Mucosa of descending colon (tissue), 3 donors: ENCODE results near the gene AKAP13. TPM values are rescaled to one million over a fixed set of nuclear protein-coding genes. Genes with fewer than 3 reads are reported as not detected.

Experiments
- ATAC-seq: fragments of 200-7000 bp; cut with Tn5 transposase; one replicate; pipeline ENCODE4 v1.9.1; 2020; ENCODE audit warnings: mild to moderate bottlenecking, moderate library complexity
- DNase-seq, 3 donors: peaks; one replicate each; pipeline ENCODE4 v3.0.0-alpha.2; 2020
- H3K36me3 ChIP-seq: fragments of 200-600 bp; one replicate; pipeline ENCODE4 v1.8.0; 2021; ENCODE audit warnings: low read depth, mild to moderate bottlenecking
- H3K4me1 ChIP-seq: fragments of 200-600 bp; one replicate; pipeline ENCODE4 v1.8.0; 2021; ENCODE audit warnings: low read depth, mild to moderate bottlenecking
- H3K4me3 ChIP-seq: fragments of 200-600 bp; one replicate; pipeline ENCODE4 v1.8.0; 2021; ENCODE audit warnings: mild to moderate bottlenecking
- H3K9me3 ChIP-seq: fragments of 200-600 bp; one replicate; pipeline ENCODE4 v1.8.0; 2021; ENCODE audit warnings: mild to moderate bottlenecking
- CTCF ChIP-seq: fragments of 200-600 bp; IDR thresholded peaks from one replicate; pipeline ENCODE4 v1.8.0; 2022; ENCODE audit warnings: antibody characterized with exemption, mild to moderate bottlenecking
- intact Hi-C, 2 donors: fragments of 100-400 bp; cut with DNase I in 1 of 2; cut with micrococcal nuclease in 1 of 2; formaldehyde crosslinking; loops; one replicate each; pipeline versions ENCODE4 v1.11.0 to v1.11.1; 2022; cut with DNase I, micrococcal nuclease
- total RNA-seq, 3 donors: library from RNA; stranded (reverse); fragmentation: NEBNext Ultra II Directional in 2 of 3; extraction: Animal tissue kit (Norgen Biotek cat#: 25700) in 2 of 3; gene quantifications; one replicate each; pipeline versions ENCODE4 v1.2.1 to v1.2.4, GENCODE V29; 2021 to 2023
- donor health status: DM: no; HTN: no; CAD: no; lungs with moderate emphysema.
- donor health status: DM: no; HTN: no; CAD: no.
- donor health status: DM: no; HTN: yes; CAD: no.

The AKAP13 gene
- total RNA-seq, 3 donors from 2014 or later: 141 to 173 (median 150) TPM

GRCh38 chr15:85770096-85771041 lies 390.0 kb downstream of the AKAP13 start:
- peaks cover 13% of the 10 kb centered on the region for H3K4me1 ChIP-seq
- no peak for TF ChIP-seq CTCF
- H3K9me3 ChIP-seq: no peaks in the 10 kb centered on the region
- DNase-seq (no peak), ATAC-seq (no peak)
- no peaks in the 10 kb centered on the region for H3K36me3 ChIP-seq
- H3K4me3 ChIP-seq: no peak overlapping the region
- intact Hi-C loops: no loop called here

GRCh38 chr15:85771271-85771670 lies 390.9 kb downstream of the AKAP13 start:
- H3K36me3 ChIP-seq: no peaks in the 10 kb centered on the region
- DNase-seq: no peak
- no peak overlapping the region for H3K4me3 ChIP-seq
- no peaks in the 10 kb centered on the region for H3K9me3 ChIP-seq
- no peak for ATAC-seq
- no peak for TF ChIP-seq CTCF
- peaks cover 13% of the 10 kb centered on the region for H3K4me1 ChIP-seq
- intact Hi-C loops: no loop called here

- Histone ChIP-seq H3K36me3 (no peaks in the 10 kb centered on the region), H3K9me3 (no peaks in the 10 kb centered on the region), H3K4me3 (no peak overlapping the region), H3K4me1 (peaks cover 13% of the 10 kb centered on the region)
- TF ChIP-seq CTCF: no peak
- intact Hi-C loops: no loop called here
- ATAC-seq: peak; percentile 10
- no peak for DNase-seq
These were observed 391.5 kb downstream of the AKAP13 start for GRCh38 chr15:85771781-85772445.

GRCh38 chr15:85772668-85773067 lies 392.3 kb downstream of the AKAP13 start:
- no peaks in the 10 kb centered on the region for H3K36me3 ChIP-seq
- H3K4me1 ChIP-seq: peaks cover 13% of the 10 kb centered on the region
- TF ChIP-seq CTCF: no peak
- no peaks in the 10 kb centered on the region for H3K9me3 ChIP-seq
- intact Hi-C loops: no loop called here
- H3K4me3 ChIP-seq: no peak overlapping the region
- peak in 2 of 3 donors; percentile 72 to 73 for DNase-seq
- peak; percentile 86 for ATAC-seq

GRCh38 chr15:85773249-85773648 lies 392.8 kb downstream of the AKAP13 start:
- H3K36me3 ChIP-seq: no peaks in the 10 kb centered on the region
- intact Hi-C loops: no loop called here
- no peak for DNase-seq
- no peak for ATAC-seq
- peaks cover 13% of the 10 kb centered on the region for H3K4me1 ChIP-seq
- TF ChIP-seq CTCF: no peak
- no peaks in the 10 kb centered on the region for H3K9me3 ChIP-seq
- H3K4me3 ChIP-seq: no peak overlapping the region
